Spleen (tissue), 3 donors: ENCODE results near the gene ODF2.
"Not testable (repeated sequence)": the region's sequence is repeated elsewhere in the genome, so short reads cannot be mapped to it uniquely, and the experiment has no call there.

ENCODE experiments used
- POLR2A ChIP-seq, 3 donors: fragments of 450-650 bp; IDR thresholded peaks; one replicate each; pipeline ENCODE4 v1.5.1; 2017; ENCODE audit warnings: antibody characterized with exemption in 3 of 3, mild to moderate bottlenecking in 1 of 3
- POLR2AphosphoS5 ChIP-seq, 3 donors: sonication (generic); formaldehyde crosslinking; IDR thresholded peaks; one replicate each; pipeline ENCODE4 v1.5.1; 2017; ENCODE audit warnings: antibody characterized with exemption in 3 of 3

DNA sequence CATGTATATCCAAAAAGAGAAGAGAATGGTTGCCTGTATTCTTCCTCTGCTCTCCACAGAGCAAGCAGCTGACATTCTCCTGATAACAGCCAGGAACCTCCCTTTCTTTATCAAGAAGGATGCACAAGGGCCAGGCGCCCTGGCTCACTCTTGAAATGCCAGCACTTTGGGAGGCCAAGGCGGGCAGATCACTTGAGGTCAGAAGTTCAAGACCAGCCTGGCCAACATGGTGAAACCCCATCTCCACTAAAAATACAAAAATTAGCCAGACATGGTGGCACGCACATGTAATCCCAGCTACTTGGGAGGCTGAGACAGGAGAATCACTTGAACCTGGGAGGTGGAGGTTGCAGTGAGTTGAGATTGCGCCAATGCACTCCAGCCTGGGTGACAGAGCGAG lies 9.3 kb upstream of the ODF2 start:
- TF ChIP-seq POLR2A, POLR2AphosphoS5 (IDR thresholded peaks at IDR 0.05): not testable (repeated sequence)
